ENCODE results near the gene CACFD1. TPM values are rescaled to one million over a fixed set of nuclear protein-coding genes. Genes with fewer than 3 reads are reported as not detected.

Gene CACFD1
- total RNA-seq, 1 experiment from 2014 or later: 0.37 TPM

DNA sequence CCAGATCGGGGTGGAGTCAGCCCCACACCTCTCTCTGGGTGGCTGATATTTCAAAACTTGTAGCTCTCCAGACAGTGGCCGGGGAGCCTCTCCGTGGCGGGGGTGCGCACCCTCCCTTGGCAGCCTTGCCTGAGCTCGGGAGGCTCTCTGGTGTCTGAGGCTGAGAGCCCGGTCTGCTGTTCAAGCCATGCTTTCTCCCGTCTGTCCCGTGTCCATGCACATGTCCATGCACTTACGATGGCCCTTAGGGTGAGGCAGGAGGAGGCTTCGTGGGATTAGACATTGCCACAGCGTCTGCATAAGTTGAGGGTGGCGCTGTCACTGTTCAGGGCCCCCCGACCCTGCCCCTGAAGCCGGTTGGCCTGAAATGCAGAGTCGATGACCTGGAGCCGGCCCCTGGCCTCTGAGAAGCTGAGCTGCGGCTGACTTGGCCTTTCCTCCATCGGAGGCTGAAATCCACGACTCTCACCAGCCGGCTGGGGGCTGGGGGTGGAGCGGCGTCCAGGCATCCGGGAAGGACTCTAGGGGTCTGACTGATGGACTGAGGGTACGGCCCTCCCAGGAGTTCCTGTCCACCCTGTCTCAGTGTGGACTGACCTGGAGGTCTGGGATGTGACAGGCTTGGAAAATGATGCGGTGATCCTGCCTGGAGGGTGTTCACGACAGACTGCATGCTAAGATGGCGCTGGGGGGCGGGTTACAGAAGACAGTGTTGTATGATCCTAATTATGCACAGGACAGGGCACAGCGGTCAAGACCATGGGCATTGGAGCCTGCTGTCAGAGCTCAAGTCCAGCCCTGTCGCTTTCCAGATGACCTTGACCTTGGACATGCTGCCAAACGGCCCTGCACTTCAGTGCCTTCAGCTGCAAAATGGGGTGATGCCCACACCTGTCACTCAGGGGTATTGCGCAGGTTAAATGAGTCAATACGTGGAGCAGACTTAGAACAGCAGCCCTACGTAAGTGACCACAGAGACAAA, 37.4 kb downstream of the CACFD1 start:
- DNase-seq (ENCODE audit: low read depth): no peak

DNA sequence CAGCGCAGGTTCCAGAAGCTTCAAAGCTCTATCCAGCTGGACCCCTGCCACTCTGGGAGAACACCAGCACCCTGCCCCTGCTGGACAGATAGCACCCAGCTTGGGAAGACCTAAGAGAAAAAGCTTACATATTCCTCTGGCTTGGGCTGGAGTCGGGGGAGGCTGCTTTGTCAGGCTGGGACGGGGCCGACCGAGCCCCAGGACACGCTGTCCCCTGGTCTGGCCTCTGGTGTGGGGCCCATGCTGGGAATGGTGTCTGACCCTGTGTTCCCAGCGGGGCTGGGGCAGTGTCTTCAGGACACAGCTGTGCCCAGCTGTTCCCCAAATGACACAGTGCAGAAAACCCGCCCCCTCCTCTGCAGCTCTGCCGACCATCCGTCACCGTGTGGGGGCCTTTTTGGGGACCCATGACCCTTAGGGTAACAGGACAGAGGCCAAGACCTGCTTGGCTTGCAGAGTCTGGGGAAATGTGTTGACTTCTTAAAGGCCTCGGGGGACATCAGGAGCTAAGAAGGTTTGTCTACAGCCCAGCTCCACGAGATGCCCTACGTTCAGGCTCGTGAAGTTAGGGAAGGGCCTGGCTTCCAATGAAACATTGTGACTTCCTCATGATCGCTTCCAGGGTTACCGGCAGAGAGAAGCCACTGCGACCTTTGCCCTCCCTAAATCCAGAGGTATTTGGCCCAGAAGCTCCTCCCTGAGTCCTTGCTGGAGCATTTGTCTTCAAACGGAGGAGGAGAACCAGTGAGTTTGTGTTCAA, 39.5 kb downstream of the CACFD1 start:
- DNase-seq (ENCODE audit: low read depth): no peak

DNA sequence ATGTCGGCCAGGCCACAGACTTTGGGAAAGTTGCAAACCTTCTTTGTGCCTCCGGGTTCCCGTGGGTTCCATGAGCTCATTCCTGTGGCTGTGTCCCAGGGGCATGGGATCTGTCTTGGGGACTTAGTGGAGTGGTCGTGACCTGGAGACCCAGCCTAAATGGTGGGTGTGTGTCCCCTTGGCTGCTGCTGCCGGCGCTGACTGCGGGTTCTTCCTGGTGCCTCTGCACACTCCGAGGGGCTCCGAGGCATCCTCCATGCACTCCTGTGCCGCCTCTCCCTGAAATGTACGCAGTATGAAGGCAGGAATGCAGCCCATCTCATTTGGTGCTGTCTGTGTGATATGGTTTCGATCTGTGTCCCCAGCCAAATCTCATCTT, 40.1 kb downstream of the CACFD1 start:
- no peak for DNase-seq (ENCODE audit: low read depth)

DNA sequence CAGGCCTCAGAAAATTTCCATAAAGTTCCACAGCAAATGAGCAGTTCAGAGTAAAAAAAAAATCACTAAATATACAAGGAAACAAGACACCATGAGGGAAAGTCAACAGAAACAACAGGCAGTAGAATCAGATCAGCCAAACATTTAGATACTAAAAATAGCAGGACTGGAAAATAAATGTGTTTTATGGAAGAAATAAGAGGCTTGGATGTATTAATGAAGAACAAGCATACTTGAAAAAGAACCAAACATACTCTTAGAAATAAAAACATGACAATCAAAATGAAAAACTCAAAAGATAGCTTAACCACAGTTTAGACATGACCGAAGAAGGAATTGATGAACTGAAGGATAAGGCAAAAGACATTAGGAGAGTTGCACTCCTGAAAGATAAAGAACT, 42.3 kb downstream of the CACFD1 start:
- DNase-seq (ENCODE audit: low read depth): no peak

DNA sequence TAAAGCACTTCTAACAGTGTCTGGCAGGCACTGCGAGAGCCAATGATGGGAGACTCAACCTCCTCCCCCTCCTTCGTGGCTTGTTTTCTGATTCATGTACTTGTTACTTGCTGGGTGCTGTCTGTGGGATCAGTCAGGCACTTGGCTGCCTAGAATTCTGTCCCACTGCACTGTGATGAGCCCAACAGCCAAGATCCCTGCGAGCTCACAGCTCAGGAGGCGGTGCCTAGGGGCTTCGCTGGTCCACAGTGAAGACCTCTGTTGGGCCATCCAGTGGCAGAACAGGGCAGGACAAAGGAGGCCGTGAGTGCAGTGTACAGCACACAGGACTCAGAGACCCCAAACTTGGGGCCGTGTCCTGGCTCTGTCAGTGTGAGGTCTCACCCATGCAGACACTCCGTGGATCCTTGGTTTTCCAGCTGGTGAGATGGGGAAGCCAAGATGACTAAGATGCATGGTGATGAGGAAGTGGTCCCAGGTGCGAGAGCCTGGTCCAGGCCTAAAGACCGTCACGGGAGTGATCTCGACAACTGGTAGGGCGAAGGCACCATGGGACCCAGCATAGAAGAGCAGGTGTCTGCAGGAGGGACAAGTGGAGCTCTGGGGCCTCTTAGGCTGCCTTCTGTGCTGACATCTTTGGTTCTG, 45.5 kb downstream of the CACFD1 start:
- DNase-seq (ENCODE audit: low read depth): no peak

DNA sequence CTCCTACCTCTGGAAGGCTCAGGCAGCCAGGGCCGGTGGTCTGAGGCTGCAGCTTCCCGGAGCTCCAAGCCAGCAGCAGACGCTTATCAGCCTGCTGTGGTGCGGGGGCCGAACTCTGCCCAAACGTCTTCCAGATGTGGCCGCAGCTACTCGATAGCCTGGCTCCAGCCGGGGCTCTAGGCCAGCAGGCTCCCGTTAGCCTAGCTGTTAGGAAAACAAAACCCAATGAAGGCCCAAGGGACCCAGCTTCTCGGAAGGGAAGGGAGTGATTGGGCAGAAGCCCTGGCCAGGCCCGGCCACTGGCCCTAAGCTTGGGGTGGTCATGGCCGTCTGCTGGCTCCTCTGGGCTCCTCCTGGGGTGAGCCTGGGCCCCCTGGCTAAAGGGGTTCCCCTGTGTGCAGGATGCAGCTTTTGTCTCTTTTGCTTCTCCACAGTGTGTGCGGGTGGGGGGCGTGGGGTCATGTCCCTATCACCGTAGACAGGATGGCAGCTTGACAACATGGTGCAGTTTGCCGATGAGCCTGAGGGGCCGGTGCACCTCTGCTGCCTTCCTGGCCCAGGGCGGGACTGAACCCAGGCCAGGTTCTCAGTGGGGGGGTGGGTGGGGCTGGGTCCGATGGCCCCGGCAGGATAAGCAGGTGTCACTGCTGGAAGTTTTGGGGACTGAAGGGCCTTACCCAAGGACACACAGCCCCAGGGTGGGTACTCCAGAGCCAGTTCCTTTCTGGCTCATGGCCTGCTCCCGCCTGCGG, 46.3 kb downstream of the CACFD1 start:
- DNase-seq (ENCODE audit: low read depth): no peak

DNA sequence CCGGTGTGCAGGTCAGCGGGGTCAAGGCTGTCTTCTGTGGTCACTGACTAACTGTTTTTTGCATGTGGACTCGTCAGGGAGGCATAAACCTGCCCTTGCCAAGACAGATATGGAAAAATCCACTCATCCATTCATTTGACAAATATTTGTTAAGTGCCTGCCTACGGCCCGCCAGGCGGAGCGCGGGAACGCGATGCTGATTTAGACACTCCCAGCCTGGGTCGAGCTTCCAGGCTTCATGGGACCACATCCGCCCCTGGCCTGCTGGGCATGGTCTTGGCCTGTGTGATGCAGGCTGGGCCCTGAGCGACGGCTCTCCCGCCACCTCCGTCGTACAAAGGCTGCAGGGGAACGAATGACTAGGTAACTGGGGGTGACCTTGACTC, 46.9 kb downstream of the CACFD1 start:
- peak; percentile 67 for DNase-seq (ENCODE audit: low read depth)

DNA sequence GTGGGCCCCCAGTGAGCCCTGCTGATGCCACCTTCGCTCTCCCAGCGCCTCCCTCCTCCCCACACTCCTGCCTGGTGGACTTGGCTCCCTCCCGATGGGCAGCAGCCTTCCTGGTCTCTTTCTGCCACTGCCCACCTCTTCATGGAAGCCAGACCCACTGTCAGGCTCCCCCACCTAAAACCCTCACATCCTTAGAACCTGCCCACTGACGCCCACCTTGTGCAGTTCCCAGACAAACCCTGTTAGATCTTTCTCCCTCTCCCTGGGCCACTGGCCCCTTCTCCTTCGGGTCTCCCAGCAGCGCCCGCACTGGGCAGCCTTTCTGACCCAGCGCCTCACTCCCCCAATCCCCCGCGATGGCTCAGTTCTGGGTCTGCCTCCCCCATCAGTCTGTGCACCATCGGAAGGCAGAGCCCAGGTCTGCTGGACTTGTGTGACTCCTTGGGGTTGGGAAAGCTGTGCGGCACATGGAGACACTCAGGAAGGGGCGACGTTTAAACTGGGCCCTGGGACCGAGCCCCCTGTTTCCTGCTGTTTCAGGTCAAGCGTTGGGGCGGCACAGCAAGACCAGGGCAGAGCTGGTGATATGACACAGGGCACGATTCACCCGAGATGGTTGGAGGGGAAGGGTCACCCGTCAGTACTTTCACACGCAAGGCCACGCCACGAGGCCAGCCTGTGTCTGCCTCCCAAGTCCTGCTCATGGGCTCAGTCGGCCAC, 47.6 kb downstream of the CACFD1 start:
- DNase-seq (ENCODE audit: low read depth): no peak

DNA sequence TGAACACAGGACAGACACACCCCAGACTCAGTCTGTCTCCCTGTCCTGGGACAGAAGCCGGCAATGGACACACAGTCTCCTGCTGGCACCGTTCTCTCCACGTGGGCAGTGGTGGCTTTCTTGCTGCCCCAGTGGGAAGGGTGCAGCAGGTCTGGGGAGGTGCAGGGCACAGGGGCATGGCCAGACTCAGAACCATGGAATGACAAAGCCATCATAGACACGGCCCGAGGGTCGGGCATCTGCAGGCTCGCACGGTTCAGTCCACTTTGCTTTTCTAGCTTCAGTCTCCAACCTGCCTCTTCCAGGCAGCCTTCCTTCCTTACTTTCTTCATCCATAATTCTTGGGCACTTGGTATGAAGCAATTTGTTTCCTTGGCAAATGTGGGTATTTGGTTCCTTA, 48.3 kb downstream of the CACFD1 start:
- DNase-seq (ENCODE audit: low read depth): no peak

DNA sequence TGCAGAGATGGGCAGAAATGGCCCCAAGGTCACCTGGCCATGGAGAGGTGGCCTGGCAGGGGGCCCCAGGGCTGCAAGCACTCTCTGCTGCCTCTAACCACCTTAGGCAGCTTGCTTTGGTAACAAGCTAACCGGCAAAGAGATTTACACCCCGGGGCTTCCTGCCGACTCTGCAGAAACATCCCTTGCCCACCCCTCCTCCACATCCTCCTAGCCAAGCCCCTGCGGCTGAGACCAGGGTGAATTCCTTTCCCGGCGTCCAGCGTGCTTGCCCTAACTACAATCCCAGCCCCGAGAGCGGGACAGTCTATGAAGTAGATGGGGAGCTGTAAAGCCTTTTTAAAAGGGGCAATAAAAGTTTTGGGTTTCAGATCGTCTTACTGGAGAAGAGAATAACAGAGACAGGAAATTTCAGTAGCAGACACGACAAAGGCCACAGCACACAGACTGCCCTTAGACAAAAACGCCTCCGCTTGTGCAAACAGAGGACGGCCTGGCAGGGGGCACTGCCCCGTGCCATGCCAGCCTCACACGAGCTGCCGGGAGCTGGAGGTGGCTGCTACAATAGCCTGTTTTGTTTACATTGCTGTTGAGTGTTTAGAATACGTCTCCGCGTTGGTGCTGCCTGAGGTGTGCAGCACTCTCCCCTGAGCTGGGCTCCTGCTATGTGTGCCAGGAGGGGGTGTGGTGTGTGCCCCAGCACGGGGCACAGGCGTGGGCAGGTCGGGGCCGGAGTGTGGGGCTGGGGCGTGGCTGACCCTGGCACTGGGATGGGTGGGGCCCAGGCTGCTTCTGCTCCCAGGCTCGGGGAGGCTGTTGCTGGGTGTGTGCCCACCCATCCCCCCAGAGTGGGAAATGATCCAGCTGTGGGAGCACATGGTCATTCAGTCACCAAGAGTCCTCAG, 49.7 kb downstream of the CACFD1 start:
- DNase-seq (ENCODE audit: low read depth): no peak

DNA sequence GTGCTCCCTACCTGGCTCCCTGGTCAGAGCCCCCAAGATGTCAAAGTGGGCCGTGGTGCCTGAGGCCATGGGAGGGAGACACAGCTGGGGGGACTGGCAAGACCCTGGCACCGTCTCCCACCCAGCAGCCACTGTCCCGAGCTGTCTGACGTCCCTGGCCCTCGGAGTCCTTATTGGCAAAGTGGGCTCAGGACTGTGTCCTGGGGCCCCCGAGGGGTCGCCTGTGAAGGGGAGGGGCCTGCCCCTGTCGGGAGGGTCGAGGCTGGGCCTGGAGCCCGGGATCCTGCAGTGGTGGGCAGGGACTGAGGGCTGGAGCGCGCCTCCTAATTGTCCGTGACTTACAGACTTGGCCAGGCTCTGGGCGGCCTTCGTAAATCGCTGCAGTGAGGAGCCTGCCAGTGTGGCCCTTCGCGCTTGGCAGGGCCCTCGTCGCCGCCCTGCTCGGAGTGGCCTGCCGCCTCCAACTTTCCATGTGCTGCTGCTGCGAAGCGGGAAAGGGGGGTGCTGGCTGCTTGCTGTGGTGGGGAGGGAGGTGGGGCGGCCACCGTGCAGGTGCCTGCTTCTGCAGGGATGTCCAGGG, 51.2 kb downstream of the CACFD1 start:
- no peak for DNase-seq (ENCODE audit: low read depth)

DNA sequence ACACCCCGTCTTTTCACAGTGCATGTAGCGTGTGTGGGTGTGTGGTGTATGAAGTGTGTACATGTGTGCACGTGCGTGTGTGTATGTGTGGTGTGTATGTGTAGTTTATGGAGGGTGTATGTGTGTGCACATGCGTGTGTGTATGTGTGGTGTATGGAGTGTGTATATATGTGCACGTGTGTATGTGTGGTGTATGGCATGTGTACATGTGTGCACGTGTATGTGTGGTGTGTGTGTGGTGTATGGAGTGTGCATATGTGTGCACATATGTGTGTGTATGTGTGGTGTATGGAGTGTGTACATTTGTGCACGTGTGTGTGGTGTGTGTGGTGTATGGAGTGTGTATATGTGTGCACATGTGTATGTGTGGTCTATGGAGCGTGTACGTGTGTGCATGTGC, 51.8 kb downstream of the CACFD1 start:
- DNase-seq (ENCODE audit: low read depth): no peak

DNA sequence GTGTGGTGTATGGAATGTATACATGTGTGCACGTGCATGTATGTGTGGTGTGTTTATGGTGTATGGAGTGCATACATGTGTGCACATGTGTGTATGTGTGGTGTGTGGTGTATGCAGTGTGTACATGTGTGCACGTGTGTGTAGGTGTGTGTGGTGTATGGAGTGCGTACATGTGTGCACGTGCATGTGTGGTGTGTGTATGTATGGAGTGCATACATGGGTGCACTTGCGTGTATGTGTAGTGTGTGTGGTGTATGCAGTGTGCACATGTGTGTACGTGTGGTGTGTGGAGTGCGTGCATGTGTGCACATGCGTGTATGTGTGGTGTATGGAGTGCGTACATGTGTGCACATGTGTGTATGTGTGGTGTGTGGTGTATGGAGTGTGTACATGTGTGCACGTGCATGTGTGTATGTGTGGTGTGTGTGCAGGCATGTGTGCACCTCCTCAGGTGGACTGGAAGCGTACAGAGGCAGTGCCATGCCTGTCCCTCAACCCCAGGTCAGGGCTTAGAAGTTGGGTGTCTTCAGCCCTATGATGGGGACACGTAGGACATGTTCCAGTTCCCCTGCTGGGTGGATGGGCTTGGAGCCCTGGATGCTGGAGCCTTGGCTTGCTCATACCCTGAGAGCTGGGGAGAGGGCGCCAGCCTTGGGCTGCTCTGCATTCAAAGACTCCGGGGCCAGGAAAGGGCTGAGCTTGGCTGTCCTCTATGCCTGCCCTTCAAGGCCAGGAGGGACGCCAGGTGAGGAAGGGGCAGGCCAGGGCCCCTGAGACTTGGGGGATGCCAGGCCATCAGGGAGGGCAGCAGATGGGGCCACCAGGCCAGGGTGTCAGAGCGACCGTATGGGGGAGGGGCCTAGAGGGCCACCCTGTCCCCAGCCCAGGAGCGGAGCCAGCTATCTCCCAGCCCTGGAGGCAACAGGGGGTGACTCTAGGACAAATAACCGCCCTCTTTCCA, 52.8 kb downstream of the CACFD1 start:
- DNase-seq (ENCODE audit: low read depth): no peak

DNA sequence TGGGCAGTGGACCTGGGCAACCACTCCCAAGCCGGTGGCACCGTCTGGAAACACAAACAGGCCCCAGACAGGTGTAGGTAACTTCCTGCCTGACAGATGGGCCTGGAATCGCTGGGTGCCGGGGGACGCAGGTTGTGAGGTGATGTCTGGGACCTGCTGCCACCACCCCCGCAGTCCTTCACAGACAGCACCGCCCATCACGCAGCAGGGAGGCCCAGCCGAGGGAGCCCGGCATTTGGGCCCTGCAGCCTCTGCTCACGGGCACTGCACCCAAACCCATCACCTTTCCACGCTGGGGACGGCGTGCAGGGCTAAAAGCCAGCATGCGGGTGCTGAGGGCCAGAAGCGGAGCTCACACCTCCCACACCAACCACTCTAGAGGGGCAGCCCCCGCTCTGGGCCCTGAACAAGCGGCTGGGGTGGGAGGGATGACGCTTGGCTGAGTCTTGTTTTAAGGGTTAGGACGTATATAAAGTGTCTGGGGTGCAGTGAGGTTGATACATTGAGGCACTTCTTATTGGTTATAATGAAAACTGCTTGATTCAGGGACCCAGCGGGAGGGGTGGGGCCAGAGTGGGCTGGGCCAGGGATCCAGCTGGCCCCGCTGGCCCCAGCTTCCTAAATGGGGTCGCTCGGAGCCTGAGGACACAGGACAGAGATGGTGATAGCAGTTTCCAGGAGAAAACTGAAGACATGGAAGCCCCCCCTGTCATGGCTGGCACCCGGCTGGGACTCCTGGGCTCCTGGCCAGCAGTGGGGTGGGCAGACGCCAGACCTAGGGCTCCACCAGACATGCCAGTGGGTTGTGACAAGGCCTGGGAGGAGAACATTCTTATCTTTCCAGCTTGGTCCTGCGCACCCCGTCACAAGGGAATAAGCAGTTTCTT, 53.7 kb downstream of the CACFD1 start:
- DNase-seq (ENCODE audit: low read depth): no peak

DNA sequence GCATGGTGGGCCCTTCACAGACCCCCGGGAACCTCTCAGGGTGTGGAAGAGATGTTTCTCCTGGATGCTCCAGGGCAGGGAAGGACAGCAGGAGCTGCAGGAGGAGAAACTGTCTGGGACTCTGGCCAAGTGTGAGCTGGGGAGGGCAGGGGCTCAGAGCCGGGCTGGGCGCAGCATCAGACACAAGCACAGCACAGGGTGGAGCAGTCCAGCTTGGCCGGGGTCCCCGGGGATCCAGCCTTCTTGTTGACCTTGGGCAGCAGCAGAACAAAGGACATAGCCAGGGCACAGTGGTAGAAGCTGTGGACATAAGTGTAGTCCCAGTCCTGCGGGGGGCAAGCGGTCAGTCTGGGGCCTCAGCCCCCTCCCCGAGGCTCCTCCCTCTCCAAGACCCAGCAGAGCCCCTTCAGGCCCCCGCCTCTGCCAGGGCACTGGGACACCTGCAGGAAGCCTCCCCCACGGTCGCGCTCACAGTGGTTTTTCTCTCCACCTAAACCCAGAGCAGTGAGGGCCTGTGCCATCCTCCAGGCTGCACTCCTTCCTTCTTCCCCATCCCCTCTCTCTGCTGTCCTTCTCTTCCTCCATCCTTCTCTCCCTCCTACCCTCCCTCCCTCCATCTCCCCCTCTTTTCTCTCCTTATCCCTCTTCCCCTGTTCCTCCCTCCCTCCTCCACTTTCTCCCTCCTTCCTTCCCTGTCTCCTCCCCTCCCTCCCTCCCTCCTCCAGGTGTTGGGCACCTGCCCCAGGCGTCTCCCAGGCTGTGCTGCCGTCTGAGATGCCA, 54.9 kb downstream of the CACFD1 start:
- DNase-seq (ENCODE audit: low read depth): no peak

DNA sequence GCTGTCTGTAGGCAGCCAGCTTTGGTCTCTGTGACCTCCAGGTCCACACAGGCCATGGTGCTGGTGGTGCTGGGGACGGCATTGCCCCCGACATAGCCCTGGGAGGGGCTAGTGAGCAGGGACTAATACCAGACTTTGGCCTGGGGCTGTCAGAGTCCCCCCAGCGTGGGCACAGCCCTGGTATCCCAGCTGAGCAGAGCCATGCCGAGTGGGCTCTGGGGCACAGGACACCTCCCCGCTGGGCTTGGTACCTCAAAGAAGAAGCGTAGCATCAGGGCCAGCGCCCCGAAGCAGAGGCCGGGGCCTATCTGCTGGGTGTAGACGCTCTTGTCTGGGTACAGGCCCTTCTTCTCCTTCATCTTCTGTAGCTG, 55.4 kb downstream of the CACFD1 start:
- DNase-seq (ENCODE audit: low read depth): no peak
